Stimulated activated CD8-positive, alpha-beta memory T cell treated with anti-CD3 and anti-CD28 coated beads, Interleukin-7, amount 100 ng/mL, for 48 hours (primary cell): Measurements from ENCODE around the gene AIRE.
"Not testable (repeated sequence)": the region's sequence is repeated elsewhere in the genome, so short reads cannot be mapped to it uniquely, and the experiment has no call there.

Experiments
- DNase-seq, 2 donors: peaks; one replicate each; pipeline ENCODE4 v3.0.0-alpha.2; 2020; ENCODE audit warnings: low read depth in 1 of 2; ENCODE audit errors: extremely low read depth in 1 of 2

AIRE gene

DNA sequence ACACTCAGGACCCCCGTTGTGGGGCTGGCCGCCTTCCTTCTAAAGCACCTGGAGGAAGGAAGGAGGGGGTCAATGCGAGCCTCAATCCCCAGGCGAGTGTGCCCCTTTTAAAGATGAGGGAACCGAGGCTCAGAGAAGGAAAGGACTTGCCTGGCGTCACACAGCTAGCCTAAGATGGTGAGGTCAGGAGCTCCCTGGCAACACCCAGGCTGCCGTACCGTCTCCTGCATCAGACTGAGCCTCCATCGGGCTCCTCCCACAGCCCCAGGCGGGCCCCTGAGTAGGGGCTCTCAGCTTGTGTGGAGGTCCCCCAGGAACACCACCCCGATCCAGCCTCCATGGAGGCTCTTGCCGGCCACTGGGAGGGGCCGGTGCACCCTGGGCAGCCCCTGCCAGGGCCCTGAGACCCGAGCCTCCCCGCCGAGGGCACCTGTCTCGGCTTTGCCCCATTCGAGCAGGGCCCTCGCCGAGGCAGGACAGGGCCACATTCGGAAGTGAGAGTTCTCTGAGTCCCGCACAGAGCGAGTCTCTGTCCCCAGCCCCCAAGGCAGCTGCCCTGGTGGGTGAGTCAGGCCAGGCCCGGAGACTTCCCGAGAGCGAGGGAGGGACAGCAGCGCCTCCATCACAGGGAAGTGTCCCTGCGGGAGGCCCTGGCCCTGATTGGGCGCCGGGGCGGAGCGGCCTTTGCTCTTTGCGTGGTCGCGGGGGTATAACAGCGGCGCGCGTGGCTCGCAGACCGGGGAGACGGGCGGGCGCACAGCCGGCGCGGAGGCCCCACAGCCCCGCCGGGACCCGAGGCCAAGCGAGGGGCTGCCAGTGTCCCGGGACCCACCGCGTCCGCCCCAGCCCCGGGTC, at the start of gene AIRE:
Gene AIRE (plus strand): TSS at position 739 of the 855 bp plus-strand sequence. CDS start 131 bp downstream, outside the sequence.
- no peak for DNase-seq

GRCh38 chr21:44240353-44240752, 45.3 kb upstream of the AIRE start:
- DNase-seq = not testable (repeated sequence)

DNA sequence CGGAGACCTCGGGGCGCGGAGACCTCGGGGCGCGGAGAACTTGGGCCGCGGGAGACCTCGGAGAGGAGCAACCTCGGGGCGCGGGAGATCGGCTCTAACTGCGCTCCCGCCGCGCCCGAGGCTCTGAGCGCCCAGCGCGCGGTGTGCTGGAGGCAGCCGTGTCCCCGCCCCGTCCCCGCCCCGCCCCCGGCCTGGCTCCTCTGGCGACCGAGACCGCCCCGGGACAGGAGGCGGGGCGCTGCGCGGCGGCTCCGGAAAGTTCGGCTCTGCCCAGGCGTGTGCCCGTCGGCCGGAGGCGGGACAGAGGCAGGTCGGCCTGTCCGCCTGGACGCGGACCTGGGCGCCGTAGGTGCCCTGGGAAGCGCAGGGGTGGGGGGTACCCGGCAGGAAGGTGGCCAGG, 44.8 kb upstream of the AIRE start, which contains the start of gene ICOSLG:
Gene ICOSLG (minus strand): TSS at position 102 of the 400 bp plus-strand sequence. CDS start 126 bp downstream, outside the sequence.
- not testable (repeated sequence) for DNase-seq

- DNase-seq = not testable (repeated sequence)
Measured at GRCh38 chr21:44241281-44241680, 44.4 kb upstream of the AIRE start.

DNA sequence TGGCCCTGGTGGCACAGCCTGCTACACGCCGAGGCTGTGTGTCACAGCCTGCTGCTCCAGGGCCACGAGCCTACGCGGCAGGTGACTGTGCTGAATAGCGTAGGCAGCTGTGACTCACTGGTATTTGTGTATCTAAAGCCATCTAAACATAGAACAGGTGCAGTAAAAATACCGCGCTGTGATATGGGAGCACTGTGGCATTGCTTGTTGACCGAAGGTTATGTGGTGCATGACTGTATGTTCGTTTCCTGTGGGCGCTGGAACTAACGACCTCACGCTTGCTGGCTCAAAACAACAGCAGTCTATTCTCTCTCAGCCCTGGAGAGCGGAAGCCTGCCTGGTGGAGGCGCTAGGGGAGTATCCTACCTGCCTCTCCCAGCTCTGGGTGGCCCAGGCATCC, 41.7 kb upstream of the AIRE start:
- DNase-seq = not testable (repeated sequence)

DNA sequence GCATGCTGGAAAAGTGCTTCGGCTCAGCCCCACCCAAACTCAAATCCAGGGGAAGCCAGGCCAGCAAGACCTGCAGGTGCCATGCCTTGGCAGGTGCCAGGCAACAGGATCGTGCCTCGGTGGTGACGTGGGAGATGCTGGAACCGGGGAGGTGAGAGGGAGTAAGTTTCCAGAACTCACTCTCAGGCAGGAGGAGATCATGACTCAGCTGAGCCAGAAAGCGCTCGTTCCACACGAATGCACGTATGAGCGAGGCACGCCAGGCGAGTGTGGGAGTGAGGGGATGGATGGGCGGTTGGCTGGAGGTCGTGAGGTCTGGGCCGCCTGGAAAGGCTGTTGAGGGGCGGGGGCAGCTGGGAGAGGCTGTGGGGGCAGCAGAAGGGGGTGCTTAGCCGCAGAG, 37.8 kb upstream of the AIRE start:
- not testable (repeated sequence) for DNase-seq

DNA sequence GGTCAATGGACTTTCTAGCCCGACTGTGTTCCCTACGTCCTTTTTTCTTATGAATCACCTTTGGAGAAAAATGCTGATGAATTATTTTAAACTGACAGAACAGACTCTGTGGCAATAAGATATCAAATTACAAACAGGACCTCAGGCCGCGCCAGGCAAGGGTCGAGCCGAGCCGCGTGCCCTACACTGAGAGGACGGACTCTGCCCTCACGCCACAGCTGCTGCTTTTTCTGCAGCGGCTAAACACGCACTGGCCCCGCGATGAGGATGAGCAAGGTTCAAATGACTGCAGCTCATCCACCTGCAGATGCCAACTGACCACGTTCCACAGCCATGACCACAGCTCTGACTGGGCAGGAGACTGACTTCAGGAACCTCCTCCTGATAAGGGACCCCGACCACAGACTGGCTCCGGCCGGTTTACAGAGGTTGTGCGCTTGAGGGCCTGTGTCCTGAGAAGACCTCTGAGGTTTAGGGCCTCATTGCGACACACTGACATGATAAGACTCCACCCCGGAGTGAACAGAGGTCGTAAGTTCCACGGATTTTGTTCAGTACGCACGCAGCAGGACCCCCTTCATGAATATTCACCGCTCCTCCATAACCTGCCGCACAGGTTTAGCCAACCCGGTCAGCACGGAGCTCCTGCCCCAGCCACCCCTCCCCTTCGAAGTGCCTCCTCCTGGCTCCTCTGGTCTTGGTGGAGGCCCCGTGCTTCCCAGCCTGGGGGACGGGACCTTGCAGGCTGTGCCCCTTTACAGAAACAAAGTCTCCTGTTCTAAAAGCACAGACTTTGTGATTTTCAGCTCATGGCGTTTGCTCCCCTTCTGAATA, 36.3 kb upstream of the AIRE start:
- DNase-seq = not testable (repeated sequence)

DNA sequence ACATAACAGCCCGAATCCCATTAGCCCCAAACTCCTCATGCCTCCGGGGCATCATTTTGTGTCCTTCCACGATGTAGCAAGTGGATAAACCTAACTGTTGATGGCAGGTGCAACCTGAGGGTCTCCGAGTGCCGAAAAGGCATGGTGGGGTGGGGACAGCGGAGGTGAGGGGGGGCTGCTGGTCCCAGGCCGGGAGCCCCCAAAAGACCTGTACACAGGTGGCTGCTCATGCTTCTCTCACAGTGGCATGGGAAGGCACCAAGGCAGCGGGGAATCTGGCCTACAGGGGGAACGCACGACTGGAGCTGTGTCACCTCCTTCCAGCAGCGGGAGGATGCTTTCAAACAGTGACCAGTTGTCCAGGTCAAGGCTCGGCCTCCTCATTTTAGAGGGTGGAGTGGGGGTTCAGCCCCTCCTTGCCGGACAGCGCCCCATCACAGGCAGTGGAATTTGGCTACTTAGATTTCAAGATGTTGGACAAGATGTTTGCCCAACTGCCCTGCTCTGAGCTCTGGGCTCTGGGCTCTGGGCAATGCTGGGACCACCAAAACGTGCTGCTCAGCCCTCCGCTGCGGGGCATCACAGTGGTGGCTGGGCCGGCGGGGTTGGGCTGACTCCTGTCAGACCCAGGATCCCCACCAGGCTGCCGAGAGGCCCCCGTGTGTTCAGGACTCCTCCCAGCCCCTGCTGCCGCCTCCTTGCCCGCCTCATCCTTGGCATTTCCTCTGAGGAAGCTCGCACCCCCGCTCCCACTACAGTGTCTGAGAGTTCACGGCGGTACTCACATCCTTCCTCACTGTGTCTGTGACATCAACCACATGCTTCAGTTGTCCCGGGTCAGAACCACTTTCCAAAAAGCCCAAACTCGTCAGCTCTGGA, 31.6 kb upstream of the AIRE start:
- no peak for DNase-seq

DNA sequence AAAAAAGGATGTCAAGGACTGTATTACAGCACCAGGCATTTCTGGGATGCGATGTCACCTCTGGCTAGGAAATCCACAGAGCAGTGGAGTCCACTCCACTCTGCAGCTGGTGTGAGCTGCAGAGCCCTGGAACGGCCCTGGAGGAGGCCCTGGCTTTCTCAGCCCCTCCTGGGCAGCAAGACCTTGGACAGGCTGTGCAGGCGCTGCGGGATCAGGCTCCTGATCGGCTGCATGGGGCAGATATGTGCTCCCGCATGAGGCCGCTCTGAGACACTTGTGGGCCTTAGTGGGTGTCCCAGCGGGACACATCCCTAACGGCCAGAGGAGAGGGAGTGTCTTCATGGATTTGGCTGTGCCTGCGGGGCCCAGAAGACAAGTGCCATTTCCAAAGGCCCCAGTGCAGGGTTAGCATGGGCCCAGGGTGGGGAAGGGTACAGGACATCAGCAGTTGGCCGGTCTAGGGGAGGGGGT, 30.1 kb upstream of the AIRE start:
- DNase-seq = no peak

GRCh38 chr21:44258056-44258725, 27.5 kb upstream of the AIRE start:
- DNase-seq = no peak

DNA sequence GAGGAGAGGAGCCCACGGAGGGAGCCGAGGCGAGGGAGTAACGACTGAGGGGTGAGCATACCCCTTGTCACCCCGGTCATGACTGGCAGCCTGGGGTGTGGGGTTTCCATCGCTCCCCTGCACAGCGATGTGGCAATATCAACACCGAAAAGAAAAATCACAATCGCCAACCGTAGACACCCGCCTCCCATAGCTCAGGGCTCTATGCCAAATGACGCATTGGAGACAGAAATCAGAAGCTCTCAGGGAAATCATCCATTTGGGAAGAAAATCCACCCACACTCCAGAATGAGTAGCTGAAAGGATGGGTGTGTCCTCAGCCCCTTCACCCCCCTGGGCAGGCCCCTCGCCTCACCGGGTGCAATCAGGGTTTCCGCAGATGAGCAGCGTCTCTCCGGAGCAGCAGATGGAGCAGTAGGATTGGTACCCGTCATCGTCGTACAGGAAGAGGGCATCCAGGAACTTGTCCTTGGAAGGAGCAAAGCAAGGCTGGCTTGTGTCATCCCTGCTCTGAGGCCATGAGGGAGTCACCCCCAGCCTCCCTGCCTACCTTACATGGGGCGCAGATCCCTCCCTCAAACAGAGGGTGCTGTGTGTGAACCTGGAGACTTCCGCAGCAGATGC, 26.5 kb upstream of the AIRE start:
- DNase-seq = no peak

GRCh38 chr21:44260066-44260465, 25.6 kb upstream of the AIRE start:
- DNase-seq = no peak

GRCh38 chr21:44260791-44261631, 24.7 kb upstream of the AIRE start:
- DNase-seq = no peak

DNA sequence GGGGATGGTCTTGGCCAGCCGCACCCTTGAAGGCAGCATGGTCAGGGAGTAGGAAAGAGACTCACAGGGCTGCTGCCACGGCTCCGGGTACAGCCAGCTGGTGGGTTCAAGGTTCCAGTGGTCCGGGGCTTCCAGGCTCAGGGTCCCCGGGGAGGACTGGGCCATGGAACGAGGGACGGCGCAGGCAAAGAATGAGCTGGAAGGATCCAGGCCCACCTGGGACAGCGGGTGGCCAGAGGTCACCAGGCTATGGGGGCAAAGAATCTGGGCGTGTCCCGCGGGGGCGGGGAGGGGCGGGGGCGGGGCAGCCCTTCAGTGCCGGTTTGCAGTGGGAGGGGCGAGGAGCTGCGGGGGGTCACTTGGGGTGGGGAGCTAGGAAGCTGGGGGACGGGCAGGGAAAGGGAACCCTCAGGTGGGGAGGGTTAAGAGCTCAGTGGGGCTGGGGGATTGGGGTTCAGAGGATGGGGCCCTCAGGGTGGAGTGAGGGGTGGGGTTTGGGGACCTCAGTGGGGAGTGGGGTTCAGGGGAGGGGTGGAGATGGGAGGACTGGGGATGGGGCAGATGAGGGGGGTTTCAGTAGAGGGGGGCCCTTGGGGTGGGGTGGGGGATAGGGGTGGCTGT, 23.9 kb upstream of the AIRE start, which contains the start of gene DNMT3L:
Gene DNMT3L (minus strand): TSS at position 223 of the 621 bp plus-strand sequence. CDS start 638 bp downstream, outside the sequence.
- no peak for DNase-seq

DNA sequence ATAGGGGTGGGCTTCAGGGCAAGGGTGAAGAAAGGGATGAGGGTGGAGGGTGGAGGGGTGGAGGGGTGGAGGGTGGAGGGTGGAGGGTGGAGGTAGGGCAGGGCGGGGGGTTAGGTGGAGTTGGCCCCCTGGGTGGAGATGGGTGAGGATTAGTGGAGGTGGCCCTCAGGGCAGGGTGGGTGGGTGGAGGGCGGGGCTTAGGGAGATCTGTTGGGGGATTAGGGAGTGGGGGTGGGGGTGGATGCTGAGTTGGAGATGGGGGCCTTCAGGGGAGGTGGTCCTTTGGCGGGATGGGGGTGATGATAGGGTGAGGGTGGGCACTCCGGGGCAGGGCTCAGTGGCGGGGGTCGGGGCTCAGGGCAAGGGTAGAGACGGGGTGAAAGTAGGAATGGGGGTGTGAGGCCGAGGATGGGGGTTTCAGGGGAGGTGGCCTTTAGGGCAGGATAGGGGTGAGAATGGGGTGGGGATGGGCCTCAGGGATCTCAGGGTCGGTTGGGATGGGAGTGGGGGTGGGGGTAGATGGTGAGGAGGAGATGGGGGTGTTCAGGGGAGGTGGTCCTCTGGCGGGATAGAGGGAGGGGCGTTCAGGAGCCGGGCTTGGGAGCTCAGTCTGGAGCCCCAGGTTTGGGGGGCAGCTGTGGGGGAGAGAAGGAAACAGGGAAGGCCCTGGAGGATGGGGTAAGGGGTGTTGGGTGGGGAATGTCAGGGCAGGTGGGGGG, 23.2 kb upstream of the AIRE start:
- DNase-seq = no peak

DNA sequence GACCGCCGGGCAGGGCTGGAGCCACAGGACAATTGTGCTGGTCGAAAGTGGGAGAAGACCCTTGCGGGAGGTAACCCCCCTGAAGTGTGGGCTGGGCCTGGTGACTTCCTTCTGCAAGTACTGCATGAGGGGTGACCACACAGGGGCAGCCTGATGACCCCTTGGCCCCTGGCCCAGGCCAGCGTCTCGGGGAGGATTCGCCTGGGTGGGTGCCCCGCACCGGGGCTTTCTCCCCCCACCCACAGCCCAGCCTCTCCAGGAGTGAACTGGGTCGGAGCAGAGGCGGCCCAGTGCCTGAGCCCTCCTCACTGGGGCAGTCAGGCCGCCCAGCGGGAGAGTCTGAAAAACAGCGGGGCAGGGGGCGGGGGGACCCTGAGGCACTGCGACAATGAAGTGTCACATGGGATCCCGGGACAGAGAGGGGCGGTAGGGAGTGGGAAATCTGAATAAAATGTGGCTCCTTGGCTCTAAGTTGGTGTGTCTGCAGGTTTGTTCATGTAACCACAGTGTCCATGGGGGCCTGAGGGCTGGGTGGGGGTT, 22.4 kb upstream of the AIRE start:
- DNase-seq = no peak

- no peak for DNase-seq
Measured at GRCh38 chr21:44263768-44264167, 21.9 kb upstream of the AIRE start.
